Measurements from ENCODE around the gene WDR88.
"Not testable (repeated sequence)": the region's sequence is repeated elsewhere in the genome, so short reads cannot be mapped to it uniquely, and the experiment has no call there.

The WDR88 gene

DNA sequence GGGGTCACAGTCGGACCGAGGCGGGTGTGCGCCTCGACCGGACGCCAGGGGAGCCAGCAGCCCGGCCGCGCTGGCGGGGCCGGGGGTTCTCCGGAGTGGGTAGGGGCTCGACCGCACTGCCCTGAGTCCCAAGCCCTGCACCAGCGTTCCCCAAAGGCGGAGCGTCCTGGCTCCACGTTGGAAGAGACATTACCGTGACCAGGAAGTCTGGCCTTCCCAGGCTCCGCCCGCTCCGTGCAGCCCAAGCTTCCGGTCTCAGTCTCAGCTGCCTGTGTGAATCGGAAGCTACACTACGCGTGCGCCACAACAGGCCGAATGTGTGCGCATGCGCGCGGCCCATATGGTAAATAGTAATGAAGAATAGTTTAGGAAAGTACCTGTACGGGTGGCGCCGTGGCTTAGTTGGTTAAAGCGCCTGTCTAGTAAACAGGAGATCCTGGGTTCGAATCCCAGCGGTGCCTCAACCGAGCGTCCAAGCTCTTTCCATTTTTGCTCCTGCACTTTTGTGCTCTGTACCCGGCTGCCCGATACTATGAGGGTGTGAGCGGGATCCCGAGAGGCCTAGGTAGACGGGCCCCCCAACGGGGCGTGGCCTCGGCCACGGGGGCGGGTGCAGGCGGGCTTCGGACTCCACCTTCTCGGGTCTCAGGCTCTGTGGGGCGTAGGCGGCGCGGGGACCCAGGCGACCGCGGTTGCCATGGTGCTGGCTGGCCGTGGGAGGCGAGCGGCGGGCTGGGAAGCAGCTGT lies 44.9 kb downstream of the WDR88 start:
- DNase-seq (ENCODE audit: extremely low spot score): peak; percentile 96
- ChIA-PET POLR2A (interaction anchor here (0.6 to 2.6 kb wide), 20 partner anchors 8 to 215 kb away, joined by 3 to 23 read pairs (median 3); partner anchors contain the start of genes CEBPA, CEBPG, CEP89 and FAAP24), CTCF (interaction anchor here (0.8 to 1.4 kb wide), 3 partner anchors 7 to 33 kb away, joined by 3 to 6 read pairs (median 3); no protein-coding TSS in a partner anchor)
- no peak for TF ChIP-seq ARNT (IDR thresholded peaks at IDR 0.05)
- TF ChIP-seq NFRKB (IDR thresholded peaks at IDR 0.05): no peak
- TF ChIP-seq ZNF384 (IDR thresholded peaks at IDR 0.05): no peak
- TF ChIP-seq SP1 (IDR thresholded peaks at IDR 0.05): no peak
- TF ChIP-seq ELF4 (IDR thresholded peaks at IDR 0.05): peak; percentile 83
- TF ChIP-seq FOXK2 (IDR thresholded peaks at IDR 0.05): peak; percentile 70; the same call in 1 of the 2 replicates
- no peak for TF ChIP-seq SUZ12 (IDR thresholded peaks at IDR 0.05)
- TF ChIP-seq BHLHE40 (IDR thresholded peaks at IDR 0.05; ENCODE audit: borderline replicate concordance): no peak
- no peak for TF ChIP-seq TARDBP (IDR thresholded peaks at IDR 0.05)
- TF ChIP-seq LEF1 (IDR thresholded peaks at IDR 0.05; ENCODE audit: borderline replicate concordance): no peak
- 0 out of 2 replicates have a peak, but pooled peaks have one; percentile 21 for TF ChIP-seq L3MBTL2 (conservative IDR thresholded peaks at IDR 0.05)
- no peak; the same call in 1 of the 2 replicates for TF ChIP-seq FOXM1 (IDR thresholded peaks at IDR 0.05; ENCODE audit: borderline replicate concordance)
- no peak for TF ChIP-seq HDGF (IDR thresholded peaks at IDR 0.05; ENCODE audit: borderline replicate concordance)
- no peak for TF ChIP-seq FOXA1 (IDR thresholded peaks at IDR 0.05)
- no peak for TF ChIP-seq CTBP1 (IDR thresholded peaks at IDR 0.05; ENCODE audit: borderline replicate concordance)
- TF ChIP-seq, protein P1, sequence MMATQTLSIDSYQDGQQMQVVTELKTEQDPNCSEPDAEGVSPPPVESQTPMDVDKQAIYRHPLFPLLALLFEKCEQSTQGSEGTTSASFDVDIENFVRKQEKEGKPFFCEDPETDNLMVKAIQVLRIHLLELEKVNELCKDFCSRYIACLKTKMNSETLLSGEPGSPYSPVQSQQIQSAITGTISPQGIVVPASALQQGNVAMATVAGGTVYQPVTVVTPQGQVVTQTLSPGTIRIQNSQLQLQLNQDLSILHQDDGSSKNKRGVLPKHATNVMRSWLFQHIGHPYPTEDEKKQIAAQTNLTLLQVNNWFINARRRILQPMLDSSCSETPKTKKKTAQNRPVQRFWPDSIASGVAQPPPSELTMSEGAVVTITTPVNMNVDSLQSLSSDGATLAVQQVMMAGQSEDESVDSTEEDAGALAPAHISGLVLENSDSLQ (IDR thresholded peaks at IDR 0.05): no peak

DNA sequence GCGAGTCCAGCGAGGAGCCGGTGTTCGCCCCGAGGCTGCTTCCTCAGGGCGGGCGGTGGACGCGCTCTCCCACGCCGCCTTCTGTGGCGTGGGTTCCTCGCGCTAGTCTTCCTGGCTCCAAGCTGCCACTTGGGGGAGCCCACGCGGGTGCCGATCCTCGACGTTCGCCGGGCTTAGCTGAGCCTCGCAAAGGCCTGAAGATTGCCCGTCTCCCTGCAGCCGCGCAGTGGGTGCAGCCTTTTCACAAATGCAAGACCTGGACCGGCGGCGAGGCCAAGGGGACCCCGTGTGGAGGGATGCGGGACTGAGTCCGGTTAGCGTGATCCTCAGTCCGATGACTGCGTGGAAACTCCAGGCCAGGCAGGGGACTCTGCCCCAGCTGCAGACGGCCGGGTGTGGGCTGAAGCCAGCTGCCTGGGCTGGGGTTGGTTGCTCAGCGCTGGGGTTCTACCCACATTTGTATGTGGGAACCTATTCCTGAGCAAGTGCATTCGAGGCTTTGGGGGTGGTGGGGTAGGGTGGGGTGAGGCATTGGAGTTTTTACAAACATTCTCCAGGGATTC lies 45.6 kb downstream of the WDR88 start:
- peak; percentile 46 for DNase-seq (ENCODE audit: extremely low spot score)
- ChIA-PET CTCF (interaction anchor here (0.8 kb wide), 1 partner anchor 33 kb away, joined by 3 read pairs; no protein-coding TSS in a partner anchor), POLR2A (interaction anchor here (0.8 to 2.6 kb wide), 12 partner anchors 17 to 205 kb away, joined by 3 to 23 read pairs (median 3); partner anchors contain the start of genes CEBPG, CEP89 and FAAP24)
- TF ChIP-seq L3MBTL2 (conservative IDR thresholded peaks at IDR 0.05): peak; percentile 68
- TF ChIP-seq TARDBP (IDR thresholded peaks at IDR 0.05): peak; percentile 84
- no peak for TF ChIP-seq ARNT (IDR thresholded peaks at IDR 0.05)
- no peak for TF ChIP-seq HDGF (IDR thresholded peaks at IDR 0.05; ENCODE audit: borderline replicate concordance)
- no peak for TF ChIP-seq FOXM1 (IDR thresholded peaks at IDR 0.05; ENCODE audit: borderline replicate concordance)

DNA sequence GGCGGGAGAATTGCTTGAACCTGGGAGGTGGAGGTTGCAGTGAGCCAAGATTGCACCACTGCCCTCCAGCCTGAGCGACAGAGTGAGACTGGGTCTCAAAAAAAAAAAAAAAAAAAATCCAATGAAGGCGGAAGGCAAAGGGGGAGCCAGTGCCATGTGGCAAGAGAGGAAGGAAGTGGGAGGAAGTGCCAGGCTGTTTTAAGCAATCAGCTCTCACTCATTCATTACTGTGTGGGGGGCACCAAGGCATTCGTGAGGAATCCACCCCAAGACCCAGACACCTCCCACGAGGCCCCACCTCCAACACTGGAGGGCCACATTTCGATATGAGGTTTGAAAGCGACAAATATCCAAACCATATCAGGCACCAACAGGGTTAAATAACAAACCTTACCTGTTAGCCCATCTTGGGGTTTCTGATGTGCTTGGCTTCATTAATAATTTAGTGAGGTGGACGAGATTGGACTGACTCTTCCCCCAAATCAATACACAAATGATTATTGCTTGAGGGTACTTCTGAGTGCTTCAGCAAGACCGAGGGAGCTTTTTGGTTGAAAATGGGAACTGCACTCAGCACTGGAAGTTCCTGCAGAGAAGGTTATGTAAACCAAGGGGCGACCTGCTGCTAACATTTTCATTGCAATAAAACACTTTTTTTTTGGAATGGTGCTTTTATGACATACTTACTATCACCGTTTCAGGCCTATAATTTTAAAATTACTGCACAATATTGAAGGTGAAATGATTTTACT lies 54.7 kb downstream of the WDR88 start:
- DNase-seq (ENCODE audit: extremely low spot score): no peak
- POLR2A ChIA-PET: interaction anchor here (1.1 kb wide), 1 partner anchor 62 kb away, joined by 3 read pairs; no protein-coding TSS in a partner anchor
- CTCF ChIA-PET: no interaction called here
- TF ChIP-seq HDGF (IDR thresholded peaks at IDR 0.05; ENCODE audit: borderline replicate concordance) (no peak), LEF1 (IDR thresholded peaks at IDR 0.05; ENCODE audit: borderline replicate concordance) (no peak), NFRKB (IDR thresholded peaks at IDR 0.05) (no peak), FOXM1 (IDR thresholded peaks at IDR 0.05; ENCODE audit: borderline replicate concordance) (no peak), FOXK2 (IDR thresholded peaks at IDR 0.05) (no peak)
- TF ChIP-seq, protein P1 (IDR thresholded peaks at IDR 0.05): no peak

GRCh38 chr19:33187183-33187540 lies 55.2 kb downstream of the WDR88 start:
- CTCF ChIA-PET: no interaction called here

DNA sequence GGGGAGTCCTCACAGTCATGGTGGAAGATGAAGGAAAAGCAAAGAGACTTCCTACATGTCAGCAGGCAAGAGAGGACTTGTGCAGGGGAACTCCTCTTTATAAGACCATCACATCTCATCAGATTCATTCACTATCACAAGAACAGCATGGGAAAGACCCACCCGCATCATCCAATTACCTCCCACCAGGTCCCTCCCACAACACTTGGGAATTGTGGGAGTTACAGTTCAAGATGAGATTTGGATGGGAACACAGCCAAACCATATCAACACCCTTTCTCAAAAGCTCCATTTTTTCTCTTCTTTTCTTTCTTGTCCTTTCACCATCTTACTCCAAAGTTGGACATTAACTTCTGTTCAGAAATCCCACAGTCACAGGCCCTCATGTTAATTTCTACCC lies 57.5 kb downstream of the WDR88 start:
- TF ChIP-seq BHLHE40 (IDR thresholded peaks at IDR 0.05; ENCODE audit: borderline replicate concordance): no peak
- no peak for TF ChIP-seq NFRKB (IDR thresholded peaks at IDR 0.05)
- no peak for DNase-seq (ENCODE audit: extremely low spot score)
- ChIA-PET CTCF (interaction anchor here (0.9 kb wide), 1 partner anchor 55 kb away, joined by 3 read pairs; no protein-coding TSS in a partner anchor), POLR2A (interaction anchor here (1.7 kb wide), 1 partner anchor 13 kb away, joined by 5 read pairs; no protein-coding TSS in a partner anchor)

More at GRCh38 chr19:33187183-33187540, 55.2 kb downstream of the WDR88 start:
- POLR2A ChIA-PET: interaction anchor here (1.1 kb wide), 1 partner anchor 63 kb away, joined by 3 read pairs; no protein-coding TSS in a partner anchor
- no peak for TF ChIP-seq ARNT (IDR thresholded peaks at IDR 0.05)
- TF ChIP-seq ZNF384 (IDR thresholded peaks at IDR 0.05): no peak
- TF ChIP-seq BHLHE40 (IDR thresholded peaks at IDR 0.05; ENCODE audit: borderline replicate concordance): no peak
- TF ChIP-seq LEF1 (IDR thresholded peaks at IDR 0.05; ENCODE audit: borderline replicate concordance): no peak
- no peak for TF ChIP-seq FOXK2 (IDR thresholded peaks at IDR 0.05)
- no peak for TF ChIP-seq SUZ12 (IDR thresholded peaks at IDR 0.05)
- TF ChIP-seq, protein P1 (IDR thresholded peaks at IDR 0.05): no peak
- no peak for TF ChIP-seq FOXM1 (IDR thresholded peaks at IDR 0.05; ENCODE audit: borderline replicate concordance)
- no peak for TF ChIP-seq FOXA1 (IDR thresholded peaks at IDR 0.05)
- no peak for TF ChIP-seq TARDBP (IDR thresholded peaks at IDR 0.05)
- TF ChIP-seq ELF4 (IDR thresholded peaks at IDR 0.05): no peak
- TF ChIP-seq L3MBTL2 (conservative IDR thresholded peaks at IDR 0.05): no peak
- no peak for TF ChIP-seq NFRKB (IDR thresholded peaks at IDR 0.05)
- no peak for DNase-seq (ENCODE audit: extremely low spot score)

DNA sequence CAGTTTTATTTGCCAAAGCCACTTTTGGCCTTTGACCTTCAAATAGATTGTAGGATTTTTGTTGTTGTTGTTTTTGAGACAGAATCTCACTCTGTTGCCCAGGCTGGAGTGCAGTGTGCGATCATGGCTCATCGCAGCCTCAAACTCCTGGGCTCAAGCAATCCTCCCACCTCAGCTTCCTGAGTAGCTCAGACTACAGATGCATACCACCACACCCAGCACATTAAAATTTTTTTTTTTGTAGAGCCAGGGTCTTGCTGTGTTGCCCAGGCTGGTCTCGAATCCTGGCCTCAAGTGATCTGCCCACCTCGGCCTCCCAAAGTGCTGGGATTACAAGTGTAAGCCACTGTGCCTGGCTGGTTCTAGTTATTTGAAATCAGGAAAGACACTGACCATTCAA lies 59.2 kb downstream of the WDR88 start:
- CTCF ChIA-PET: interaction anchor here (1.0 kb wide), 1 partner anchor 15 kb away, joined by 3 read pairs; no protein-coding TSS in a partner anchor

More for the DNA sequence above, 59.2 kb downstream of the WDR88 start:
- POLR2A ChIA-PET; DNase-seq (ENCODE audit: extremely low spot score): not testable (repeated sequence)

All from HEK293T (cell line).